Measurements from ENCODE around the gene MYO18A. TPM values are rescaled to one million over a fixed set of nuclear protein-coding genes. Genes with fewer than 3 reads are reported as not detected.

Gene MYO18A
- total and polyA plus RNA-seq, 9 donors: 23.0 to 53.9 (median 31.7) TPM

DNA sequence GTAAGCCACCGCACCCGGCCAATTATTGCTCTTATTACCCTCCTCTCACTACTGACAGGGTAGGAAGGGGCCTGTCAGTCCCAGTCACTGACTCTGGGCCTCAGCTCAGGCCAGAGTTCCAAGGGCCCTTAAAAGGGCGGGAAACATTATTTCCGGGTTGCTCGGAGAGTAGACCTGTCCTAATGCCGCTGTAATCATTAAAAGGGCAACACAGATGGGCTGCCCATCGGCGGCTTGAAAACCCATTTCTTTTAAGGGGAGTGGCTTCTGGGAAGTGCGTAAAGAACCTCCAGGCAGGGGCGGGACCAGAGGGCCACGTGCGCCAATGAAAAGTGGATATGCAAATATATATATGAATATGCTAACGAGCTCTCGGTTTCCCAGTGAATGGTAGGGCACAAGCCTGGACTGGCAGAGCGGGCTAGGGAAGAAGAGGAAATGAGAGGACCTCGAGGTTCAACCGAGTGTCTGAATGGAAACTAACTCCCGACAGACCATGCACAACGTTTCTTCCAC, 110.6 kb downstream of the MYO18A start:
- Histone ChIP-seq H3K4me3 (no peak overlapping the region), H3K9me3 (no peaks in the 10 kb centered on the region), H3K4me1 (ENCODE audit: insufficient read depth) (no peaks in the 10 kb centered on the region), H3K27ac (no peak overlapping the region), H3K36me3 (no peaks in the 10 kb centered on the region), H3K27me3 (no peaks in the 10 kb centered on the region)
- TF ChIP-seq, protein P1, sequence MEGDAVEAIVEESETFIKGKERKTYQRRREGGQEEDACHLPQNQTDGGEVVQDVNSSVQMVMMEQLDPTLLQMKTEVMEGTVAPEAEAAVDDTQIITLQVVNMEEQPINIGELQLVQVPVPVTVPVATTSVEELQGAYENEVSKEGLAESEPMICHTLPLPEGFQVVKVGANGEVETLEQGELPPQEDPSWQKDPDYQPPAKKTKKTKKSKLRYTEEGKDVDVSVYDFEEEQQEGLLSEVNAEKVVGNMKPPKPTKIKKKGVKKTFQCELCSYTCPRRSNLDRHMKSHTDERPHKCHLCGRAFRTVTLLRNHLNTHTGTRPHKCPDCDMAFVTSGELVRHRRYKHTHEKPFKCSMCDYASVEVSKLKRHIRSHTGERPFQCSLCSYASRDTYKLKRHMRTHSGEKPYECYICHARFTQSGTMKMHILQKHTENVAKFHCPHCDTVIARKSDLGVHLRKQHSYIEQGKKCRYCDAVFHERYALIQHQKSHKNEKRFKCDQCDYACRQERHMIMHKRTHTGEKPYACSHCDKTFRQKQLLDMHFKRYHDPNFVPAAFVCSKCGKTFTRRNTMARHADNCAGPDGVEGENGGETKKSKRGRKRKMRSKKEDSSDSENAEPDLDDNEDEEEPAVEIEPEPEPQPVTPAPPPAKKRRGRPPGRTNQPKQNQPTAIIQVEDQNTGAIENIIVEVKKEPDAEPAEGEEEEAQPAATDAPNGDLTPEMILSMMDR (IDR thresholded peaks at IDR 0.05): no peak
- no peak for TF ChIP-seq POLR2A (IDR thresholded peaks at IDR 0.05)
- no peak for TF ChIP-seq EP300 (IDR thresholded peaks at IDR 0.05)
- 28 to 50% (median 29%) methylated on average over 19 of the region's 19 CpGs for WGBS, 3 donors
- DNase-seq: no peak
- intact Hi-C loops (cut with DNase I): no loop called here

DNA sequence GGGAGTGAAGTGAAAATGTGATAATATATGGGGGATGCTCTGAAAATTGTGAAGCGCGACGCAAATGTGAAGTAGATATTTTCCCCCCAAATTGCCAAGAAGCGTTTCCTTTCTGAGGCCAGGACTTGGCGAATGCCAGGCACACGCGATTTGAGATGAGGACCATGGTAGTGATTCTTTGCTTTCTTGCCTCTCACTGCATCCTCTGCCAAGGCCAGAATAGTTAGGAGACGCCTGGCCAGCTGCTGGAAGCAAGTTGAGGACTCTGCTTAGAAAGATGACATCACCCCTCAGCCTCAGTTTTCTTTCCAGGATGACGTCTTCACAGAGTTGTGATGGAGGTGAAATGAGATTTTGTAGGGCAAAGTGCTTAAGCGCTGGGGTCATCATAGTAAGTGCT, 111.4 kb downstream of the MYO18A start:
- Histone ChIP-seq H3K27ac (no peak overlapping the region), H3K36me3 (no peaks in the 10 kb centered on the region), H3K27me3 (no peaks in the 10 kb centered on the region), H3K9me3 (no peaks in the 10 kb centered on the region), H3K4me1 (ENCODE audit: insufficient read depth) (no peaks in the 10 kb centered on the region), H3K4me3 (no peak overlapping the region)
- intact Hi-C loops (cut with DNase I): no loop called here
- TF ChIP-seq, protein P1 (IDR thresholded peaks at IDR 0.05): no peak
- no peak for TF ChIP-seq POLR2A (IDR thresholded peaks at IDR 0.05)
- TF ChIP-seq EP300 (IDR thresholded peaks at IDR 0.05): no peak
- WGBS, 3 donors: 47 to 59% (median 53%) methylated on average over 10 of the region's 10 CpGs
- no peak for DNase-seq

DNA sequence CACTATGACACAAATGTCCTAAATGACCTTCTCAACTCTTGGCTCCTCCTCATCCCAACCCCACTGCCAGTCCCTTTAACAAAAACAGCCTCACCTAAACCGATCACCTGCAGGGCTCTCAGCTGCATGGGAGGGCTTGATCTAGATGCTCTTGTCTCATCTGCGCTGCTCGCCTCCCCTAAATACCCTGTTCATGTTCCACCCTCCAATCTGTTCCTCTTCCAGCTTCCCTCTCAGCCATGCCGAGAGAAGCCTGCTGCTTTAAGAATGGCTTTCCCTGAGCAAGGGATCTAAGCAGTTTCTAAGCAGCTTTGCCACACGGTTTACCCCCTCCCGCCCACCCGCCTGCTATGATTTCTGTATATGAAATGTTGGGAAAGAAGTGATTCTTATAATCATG, 113.6 kb downstream of the MYO18A start:
- DNase-seq: no peak
- Histone ChIP-seq H3K27ac (no peak overlapping the region), H3K36me3 (no peaks in the 10 kb centered on the region), H3K9me3 (no peaks in the 10 kb centered on the region), H3K4me3 (no peak overlapping the region), H3K4me1 (ENCODE audit: insufficient read depth) (no peaks in the 10 kb centered on the region), H3K27me3 (no peaks in the 10 kb centered on the region)
- TF ChIP-seq, protein P1 (IDR thresholded peaks at IDR 0.05): no peak
- 58 to 72% (median 61%) methylated on average over 7 of the region's 7 CpGs for WGBS, 3 donors
- intact Hi-C loops (cut with DNase I): no loop called here

DNA sequence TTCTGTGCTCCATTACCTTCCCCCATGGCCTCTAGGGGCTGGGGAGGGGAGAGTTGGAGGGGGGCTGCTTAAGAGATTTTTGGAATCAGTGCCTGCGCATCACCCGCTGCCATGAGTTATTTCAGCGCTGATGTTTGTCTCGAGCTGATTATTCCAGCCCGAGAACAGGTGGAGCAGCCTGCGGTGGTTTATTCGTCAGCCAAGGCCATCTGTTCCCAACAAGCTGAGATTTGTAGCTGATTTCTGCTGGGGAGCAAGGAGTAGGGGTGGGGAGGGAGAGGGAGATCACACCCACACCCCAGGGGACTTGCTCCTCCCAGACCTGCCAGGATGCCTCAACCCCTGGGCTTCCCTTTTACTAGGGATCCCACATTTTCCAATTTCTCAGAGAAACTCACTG, 114.2 kb downstream of the MYO18A start:
- Histone ChIP-seq H3K4me1 (ENCODE audit: insufficient read depth) (no peaks in the 10 kb centered on the region), H3K27me3 (no peaks in the 10 kb centered on the region), H3K27ac (no peak overlapping the region), H3K4me3 (no peak overlapping the region), H3K9me3 (no peaks in the 10 kb centered on the region), H3K36me3 (no peaks in the 10 kb centered on the region)
- no peak for DNase-seq
- WGBS, 3 donors: 35 to 59% (median 53%) methylated on average over 7 of the region's 7 CpGs
- intact Hi-C loops (cut with DNase I): no loop called here
- TF ChIP-seq, protein P1 (IDR thresholded peaks at IDR 0.05): no peak
- TF ChIP-seq POLR2A (IDR thresholded peaks at IDR 0.05): no peak
- TF ChIP-seq EP300 (IDR thresholded peaks at IDR 0.05): no peak
